HG03469 (cell line): ENCODE results near the gene WDCP.

Experiments
- ATAC-seq: cut with Tn5 transposase; IDR thresholded peaks from one replicate; pipeline ENCODE4 v1.9.1; 2021; ENCODE audit warnings: mild to moderate bottlenecking, moderate library complexity, moderate number of reproducible peaks; ENCODE audit not compliant: unreplicated experiment

WDCP gene

GRCh38 chr2:24007693-24008092, 39.5 kb downstream of the WDCP start:
- no peak for ATAC-seq

- no peak for ATAC-seq
These were observed 52.6 kb downstream of the WDCP start for GRCh38 chr2:23994567-23994966.

GRCh38 chr2:23993736-23994269, 53.4 kb downstream of the WDCP start:
- ATAC-seq, result no peak

GRCh38 chr2:23992931-23993330, 54.3 kb downstream of the WDCP start:
- no peak for ATAC-seq

- no peak for ATAC-seq
These were observed 58.8 kb downstream of the WDCP start for GRCh38 chr2:23988371-23988770.
